WI38 (cell line): ENCODE measurements around the gene STK33.

ENCODE experiments used
- H3K4me3 ChIP-seq: 2 replicates; pipeline ENCODE4 v1.5.1; 2011; ENCODE audit warnings: low read depth, mild to moderate bottlenecking, control low read depth, low read length
- CTCF ChIP-seq: IDR thresholded peaks from 2 replicates; pipeline ENCODE4 v1.5.1; 2012; ENCODE audit warnings: low read depth, mild to moderate bottlenecking, control low read depth, low read length

The STK33 gene

GRCh38 chr11:8586184-8586583 is 7.8 kb downstream of the STK33 start:
- no peak overlapping the region for H3K4me3 ChIP-seq
- no peak for TF ChIP-seq CTCF

- no peak for TF ChIP-seq CTCF
- H3K4me3 ChIP-seq: no peak overlapping the region
These were observed 9.5 kb downstream of the STK33 start for GRCh38 chr11:8584511-8584910.

- H3K4me3 ChIP-seq: no peak overlapping the region
- TF ChIP-seq CTCF: no peak
These were observed 9.9 kb downstream of the STK33 start for GRCh38 chr11:8584082-8584481.

- no peak for TF ChIP-seq CTCF
These were observed 12.7 kb downstream of the STK33 start for GRCh38 chr11:8581300-8581699.

GRCh38 chr11:8577791-8578581 is 16.0 kb downstream of the STK33 start:
- H3K4me3 ChIP-seq: no peak overlapping the region
- TF ChIP-seq CTCF: no peak

More at GRCh38 chr11:8581300-8581699, 12.7 kb downstream of the STK33 start:
- no peak overlapping the region for H3K4me3 ChIP-seq

- H3K4me3 ChIP-seq: no peak overlapping the region
- no peak for TF ChIP-seq CTCF
These were observed 19.2 kb downstream of the STK33 start for GRCh38 chr11:8574798-8575197.

GRCh38 chr11:8573777-8574176 is 20.3 kb downstream of the STK33 start:
- no peak overlapping the region for H3K4me3 ChIP-seq
- TF ChIP-seq CTCF: no peak
